ENCODE data around the gene MICAL1.
"Not testable (repeated sequence)": the region's sequence is repeated elsewhere in the genome, so short reads cannot be mapped to it uniquely, and the experiment has no call there.

Gene MICAL1

DNA sequence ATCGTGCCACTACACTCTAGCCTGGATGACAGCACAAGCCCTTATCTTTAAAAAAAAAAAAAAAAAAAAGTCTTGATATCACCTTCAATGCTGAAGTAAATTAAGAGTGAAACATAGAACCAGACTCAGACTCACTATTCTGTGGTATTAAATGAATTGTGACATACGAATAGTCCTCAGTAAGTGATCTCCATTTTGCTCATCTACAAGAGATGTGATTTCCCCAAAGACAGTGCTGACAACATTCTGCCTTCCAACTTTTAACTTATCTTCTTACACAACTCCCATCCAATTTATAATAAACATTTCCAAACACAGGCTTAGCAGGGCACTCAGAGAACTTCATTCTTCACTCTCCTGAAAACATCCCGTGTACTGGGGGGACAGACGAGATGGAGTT lies 19.4 kb upstream of the MICAL1 start:
- no peak for DNase-seq

DNA sequence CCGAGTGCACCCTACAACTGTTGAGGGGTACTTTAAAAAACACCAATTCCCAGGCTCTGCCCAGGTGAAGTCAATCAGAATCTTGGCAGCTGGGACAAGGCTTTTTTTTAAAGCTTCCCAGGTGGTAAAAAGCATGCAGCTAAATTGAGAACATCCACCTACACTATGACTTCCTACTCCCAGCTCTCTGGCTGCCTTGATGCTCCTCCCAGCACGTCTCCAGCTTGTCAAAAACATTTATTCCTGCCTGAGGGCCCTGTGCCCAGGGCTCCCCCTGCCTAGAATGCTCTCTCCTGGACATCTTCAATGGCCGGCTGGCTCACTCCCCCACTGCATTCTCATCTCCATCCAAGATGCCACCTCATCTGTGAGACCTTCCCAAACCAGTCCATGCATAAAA lies 17.5 kb upstream of the MICAL1 start:
- DNase-seq, result no peak

DNA sequence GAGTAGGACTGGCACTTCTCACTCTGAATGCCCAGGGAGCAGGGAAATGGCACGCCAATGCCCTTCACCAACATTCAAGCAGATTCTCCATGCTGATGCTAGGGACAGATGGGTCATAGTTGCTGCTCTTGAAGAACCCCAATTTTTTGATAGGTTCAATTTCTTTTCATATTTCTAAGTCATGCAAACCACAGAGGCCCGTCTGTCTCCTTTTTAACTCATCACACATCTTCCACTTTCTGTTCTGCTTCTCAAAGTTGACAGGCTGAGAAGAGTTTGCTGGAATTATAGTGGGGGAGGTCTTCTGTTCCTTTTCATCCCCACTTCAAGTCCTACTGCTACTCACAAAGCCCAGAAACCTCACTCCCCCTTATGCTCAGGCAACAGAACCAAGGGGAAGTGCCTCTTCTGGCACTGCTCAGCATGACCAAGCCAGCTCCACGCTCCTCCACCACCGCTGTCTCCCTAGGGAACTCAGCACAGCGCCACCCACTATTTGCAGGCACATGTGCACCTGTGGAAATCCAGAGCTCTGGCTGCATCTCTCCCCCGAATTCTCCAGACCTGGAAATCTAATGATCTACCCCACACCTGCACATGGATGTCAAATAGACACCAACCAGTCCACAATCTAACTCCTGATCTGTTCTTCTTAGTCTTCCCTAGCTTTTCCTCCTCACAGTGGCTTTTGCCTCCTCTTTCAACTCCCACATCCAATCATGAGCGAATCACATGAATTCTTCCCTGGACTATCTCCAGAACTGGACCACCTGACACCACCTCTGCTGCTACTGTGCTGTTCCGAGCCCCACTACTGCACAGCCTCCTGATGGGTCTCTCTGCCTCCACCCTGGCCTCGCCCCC lies 16.8 kb upstream of the MICAL1 start:
- no peak for DNase-seq

DNA sequence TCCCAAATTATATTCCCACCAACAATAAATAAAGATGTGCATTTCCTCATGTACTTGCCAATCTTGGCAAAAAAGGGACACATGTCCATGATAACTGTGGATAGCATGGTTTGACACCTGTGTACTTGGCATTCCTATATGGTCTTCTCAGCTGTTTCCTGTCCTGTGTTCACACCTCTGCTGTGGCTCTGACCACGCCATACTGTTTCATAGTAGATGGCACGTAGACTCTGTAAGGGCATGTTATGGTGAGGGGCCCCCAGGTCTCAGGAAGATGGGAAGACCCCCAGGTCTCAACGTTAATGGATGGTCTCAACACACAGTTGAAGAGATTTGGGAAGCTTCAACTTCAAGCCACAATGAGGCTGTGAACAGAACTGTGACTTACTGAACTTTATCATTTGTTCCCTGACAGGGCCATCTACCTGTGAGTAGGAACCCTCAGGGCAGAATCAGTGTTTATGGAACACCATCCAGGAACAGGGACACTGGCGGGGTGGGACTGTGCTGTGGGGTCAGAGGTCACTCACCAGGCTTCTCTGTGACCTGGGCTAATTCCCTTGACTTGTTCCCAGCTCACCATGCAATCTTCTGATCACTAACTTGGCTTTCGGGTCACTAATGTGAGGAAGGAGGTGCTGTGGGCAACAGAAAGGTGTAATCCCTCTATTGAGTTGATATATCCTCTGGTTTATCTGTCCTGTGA lies 15.7 kb upstream of the MICAL1 start:
- DNase-seq, result no peak

DNA sequence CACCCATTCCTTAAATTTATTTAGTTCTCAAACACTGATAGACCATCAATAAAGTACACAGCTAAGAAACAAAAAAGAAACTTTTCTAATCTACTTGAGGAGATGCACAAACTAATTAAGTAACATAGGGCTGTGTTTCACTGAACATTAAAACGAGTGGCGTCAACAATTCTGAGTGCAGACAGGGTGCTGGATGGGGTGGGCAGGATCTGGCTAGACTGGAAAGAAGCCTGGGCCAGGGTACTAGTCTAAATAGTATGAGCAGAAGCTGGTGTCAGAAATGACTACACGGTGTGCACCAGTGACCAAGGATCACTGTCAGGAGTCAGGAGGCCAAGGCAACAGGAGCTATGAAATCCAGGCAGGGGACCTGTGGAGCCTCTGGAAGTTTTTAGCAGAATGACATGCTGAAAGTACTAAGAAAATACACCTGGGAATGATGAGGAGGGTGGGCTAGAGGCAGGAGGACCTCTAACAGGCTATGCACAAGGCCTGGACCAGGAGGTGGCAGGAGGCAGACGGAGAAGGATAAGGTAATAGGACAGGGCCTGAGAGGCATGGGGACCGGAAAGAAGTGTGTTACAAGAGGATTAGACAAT lies 14.1 kb upstream of the MICAL1 start:
- DNase-seq, result no peak

DNA sequence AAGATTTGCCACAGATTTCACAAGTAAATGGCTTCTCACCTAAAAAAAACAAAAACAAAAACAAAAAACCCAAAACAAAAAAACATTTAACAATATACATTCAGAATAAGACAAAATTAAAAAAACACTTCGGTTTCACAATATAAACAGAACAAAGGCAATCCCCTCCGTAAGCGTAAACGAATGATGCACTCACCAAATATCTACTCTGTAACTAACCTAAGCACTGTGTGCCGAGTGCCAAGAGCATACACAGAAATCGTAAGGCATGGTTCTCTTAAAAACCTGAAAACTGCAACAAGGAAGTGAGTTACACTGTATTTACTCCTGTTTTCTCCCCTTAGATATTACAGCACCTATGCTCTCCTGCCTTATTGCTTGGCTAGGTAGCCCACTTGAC lies 12.1 kb upstream of the MICAL1 start:
- DNase-seq, result no peak

DNA sequence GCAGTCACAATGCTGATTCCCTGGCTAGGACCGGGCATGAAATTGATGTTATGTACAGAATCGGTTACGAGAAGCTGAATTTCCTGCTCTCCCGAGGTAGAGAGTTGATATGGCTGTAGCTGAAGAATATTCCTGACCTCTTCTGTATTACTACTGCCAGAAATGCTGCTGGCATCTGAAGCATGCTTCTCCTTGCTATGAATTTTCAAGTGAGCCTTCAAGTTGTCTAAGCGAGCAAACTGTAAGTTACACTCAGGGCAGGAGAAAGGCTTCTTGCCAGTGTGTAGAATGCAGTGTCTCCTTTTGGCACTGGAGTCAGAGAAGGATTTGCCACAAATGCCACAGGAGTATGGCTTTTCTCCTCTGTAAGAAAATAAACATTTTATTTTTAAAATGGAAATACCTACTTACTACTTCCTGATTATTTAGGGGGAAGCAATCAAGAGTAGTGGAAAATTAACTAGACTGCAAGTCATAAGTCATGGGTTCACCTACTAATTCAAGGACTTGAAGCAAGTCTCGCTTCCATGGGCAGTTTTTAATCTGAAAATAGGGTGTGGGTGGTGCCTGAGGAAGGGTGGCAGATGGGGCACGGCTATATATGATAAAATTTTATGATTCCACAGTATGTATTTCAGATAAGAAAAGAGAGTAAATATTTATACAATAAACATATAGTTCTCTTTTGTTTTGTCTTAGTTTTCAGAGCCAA lies 10.8 kb upstream of the MICAL1 start:
- DNase-seq, result no peak

DNA sequence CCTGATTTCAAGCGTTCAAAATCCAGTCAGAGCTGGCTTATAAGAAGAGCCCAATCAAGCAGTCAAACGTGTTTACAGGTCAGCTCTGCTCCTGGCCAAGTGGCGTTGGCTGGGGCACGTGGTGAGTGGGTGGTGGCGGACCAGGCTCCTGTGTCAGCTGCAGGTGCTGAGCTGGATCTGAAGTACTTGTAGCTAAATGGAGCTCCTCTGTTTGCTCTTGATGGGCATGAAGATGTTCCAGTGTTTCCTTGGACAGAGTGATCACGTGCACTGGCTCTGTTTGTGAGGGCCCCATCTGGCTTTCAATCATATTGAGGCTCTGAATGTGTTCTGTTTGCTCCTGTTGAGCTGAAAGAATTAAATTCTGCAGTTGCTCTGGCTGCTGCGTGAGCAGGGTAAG lies 10.2 kb upstream of the MICAL1 start:
- no peak for DNase-seq

DNA sequence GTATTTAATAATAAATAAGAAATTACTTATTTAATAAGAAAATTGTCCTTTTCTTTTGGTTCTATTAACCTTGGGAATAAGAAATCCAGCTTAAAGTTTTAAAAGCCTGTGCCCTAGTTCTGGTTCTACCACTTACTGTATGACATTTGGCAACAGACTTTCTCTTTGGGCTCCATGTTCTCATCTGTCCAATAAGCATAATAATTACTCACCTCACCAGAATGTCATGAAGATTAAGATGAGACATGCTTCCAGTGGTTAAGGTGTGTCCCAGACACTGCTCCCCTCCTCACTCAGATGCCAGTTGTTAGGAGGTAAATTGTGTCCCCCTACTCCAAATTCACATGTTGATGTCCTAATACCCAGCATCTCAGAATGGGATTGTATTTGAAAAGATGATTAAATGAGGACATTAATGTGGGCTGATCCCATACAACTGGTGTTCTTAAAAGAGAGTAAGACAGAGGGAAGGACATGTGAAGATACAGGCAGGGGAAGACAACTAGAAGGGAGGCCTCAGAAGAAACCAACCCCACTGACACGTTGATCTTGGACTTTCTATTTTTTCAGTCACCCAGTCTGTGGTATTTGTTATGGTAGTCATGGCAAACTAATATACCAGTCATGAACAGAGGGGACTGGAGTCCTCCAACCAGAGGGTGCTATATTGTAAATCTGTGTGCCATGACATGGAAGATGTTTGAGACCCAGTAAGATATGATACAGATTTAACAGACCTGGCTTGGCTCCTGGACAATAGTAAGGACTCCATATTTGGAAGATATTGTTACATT lies 6.4 kb upstream of the MICAL1 start:
- DNase-seq, result no peak

DNA sequence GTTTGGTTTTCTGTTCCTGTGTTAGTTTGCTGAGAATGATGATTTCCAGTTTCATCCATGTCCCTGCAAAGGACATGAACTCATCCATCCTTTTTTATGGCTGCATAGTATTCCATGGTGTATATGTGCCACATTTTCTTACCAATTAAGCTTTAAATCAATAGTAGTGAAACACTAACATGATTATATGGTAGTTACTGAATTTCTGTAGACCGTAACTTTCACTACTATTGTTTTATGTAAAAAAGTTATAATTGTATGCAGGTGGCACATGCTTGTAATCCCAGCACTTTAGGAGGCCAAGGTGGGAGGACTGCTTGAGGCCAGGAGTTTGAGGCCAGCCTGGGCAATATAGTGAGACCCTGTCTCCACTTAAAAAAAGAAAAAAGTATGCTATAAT lies 5.6 kb upstream of the MICAL1 start:
- not testable (repeated sequence) for DNase-seq

DNA sequence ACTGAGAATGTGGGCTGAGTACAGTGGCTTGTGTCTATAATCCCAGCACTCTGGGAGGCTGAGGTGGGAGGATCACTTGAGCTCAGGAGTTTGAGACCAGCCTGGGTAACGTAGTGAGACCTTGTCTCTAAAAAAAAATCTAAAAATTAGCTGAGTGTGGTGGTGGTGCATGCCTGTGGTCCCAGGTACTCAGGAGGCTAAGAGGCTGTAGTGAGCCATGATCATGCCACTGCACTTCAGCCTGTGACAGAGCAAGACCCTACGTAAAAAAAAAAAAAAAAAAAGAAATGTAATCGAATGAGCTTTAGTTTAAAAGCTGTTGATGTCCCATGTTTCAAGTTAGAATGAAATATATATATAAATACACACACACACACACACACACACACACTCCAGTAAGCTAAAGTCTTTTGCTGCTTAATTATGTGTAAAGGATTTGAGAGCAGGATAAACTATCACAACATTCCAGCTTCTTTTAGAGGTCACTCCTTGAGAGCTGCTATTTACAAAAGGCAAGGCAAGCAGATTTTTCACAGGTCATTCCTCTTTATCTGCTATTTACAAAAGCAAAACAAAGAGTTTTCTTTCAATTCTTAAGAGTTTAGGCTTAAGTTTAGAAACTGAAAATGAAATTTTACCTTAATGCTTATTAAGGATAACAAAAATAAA lies 4.7 kb upstream of the MICAL1 start:
- no peak for DNase-seq

DNA sequence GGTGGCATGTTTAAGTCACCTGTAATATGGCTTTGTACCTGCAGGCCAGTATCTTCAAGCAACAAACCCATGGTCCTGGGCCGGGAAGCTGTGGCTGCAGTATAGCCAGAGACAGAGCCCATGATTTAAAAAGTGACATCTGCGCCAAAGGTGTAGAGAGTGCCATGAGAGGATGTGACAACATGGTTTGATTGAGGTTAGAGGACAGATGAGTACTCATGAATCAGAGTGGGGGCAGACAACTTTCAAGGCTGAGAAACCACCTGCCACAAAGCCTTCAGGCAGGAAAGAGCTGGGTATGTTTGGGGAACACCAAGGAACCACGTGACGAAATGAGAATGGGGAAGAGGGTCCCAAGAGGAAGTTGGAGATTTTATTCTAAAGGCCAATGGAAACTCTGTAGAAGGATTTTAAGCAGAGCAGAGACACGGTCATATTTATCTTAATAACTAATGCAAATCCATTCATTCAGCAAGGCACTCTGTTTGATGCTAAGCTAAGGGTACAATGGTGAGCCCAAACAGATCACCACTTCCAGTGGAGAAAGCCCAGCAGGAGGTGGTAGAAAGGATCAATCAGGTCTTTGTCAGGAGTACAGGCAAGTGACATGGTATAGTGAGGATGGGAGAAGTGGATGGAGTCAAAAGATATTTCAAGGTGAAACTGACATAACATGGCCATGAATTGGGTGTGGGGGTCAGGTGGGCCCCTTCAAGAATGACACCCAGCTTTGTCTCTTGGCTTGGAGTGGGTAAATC lies 3.4 kb upstream of the MICAL1 start:
- DNase-seq, result peak; percentile 49

DNA sequence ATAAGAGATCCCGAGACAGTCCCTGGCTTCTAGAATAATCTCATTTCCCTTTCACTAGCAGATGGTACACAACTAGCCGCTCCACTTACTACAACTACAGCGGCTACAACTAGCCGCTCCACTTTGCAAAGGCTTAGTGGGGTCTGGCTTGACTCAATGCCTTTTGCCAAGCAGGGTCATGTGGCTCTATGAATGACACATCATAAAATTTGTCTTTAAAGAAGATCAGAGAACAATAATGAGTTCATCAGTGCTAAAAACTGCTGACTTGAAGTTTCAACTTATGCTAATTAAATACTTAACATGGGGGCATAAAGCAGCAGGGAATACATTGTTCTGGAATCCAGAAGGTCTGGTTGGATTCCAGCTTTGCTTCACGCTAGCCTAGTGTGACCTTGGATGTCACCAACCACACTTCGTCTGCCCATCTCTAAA lies 2.0 kb upstream of the MICAL1 start:
- DNase-seq, result no peak

DNA sequence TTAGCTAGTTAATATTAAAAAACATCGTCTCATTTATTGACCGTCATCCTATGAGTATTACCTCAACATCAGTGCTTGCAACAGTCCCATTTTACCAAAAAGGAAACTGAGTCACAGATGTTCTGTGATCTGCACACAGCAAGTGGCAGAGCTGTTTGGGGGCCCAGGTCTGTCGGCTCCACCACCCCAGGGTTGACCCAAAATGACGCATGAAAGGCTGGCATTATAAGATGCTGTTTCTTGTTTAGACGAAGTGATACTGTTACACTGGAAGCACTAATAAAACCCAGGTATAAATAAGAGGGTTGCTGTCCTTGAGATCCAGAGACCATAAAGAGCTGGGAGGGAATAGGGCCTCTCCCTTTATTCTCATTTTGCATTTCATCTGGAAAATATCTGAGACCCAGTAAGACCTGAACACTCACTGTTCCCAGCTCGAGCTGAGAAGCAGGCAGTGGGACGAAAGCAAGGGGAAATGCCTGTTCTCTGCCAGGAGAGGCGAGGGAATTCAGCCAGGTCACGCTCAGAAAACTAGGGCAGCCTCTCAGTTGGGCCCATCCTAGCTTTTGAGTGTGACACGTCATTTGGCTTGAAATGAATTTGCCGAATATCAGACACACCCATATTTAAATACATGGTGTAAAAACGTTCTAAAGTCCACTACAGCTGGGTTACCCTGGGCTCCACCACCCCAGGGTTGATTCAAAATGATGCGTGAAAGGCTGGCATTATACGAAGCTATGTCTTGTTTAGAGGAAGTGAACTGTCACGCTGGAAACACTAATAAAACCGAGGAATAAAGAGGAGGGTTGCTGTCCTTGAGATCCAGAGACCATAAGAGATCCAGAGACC lies 1.4 kb upstream of the MICAL1 start:
- DNase-seq, result no peak

DNA sequence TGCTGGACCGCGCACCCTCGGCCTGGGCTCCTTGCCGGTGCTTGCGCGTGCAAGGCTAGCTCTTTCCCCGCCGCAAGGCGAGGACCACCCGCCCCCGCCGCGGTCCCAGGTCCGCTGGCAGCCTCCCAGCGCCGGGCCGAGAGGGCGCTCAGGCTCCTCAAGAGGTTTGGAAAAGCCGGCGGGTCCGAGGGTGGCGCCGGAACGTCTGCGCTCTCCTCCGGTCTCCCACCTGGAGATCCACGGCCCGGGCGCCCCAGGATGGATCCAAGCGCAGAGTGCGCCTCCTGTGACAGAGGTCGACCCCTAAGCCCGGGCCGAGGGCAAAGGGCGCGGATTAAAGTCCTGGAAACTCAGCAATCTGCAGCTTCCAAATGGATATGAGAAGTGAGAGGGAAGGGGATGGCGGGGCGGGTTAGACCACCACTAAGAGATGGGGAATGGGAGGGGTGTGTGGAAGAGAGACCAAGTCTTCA lies 575 bp upstream of the MICAL1 start:
- no peak for DNase-seq

DNA sequence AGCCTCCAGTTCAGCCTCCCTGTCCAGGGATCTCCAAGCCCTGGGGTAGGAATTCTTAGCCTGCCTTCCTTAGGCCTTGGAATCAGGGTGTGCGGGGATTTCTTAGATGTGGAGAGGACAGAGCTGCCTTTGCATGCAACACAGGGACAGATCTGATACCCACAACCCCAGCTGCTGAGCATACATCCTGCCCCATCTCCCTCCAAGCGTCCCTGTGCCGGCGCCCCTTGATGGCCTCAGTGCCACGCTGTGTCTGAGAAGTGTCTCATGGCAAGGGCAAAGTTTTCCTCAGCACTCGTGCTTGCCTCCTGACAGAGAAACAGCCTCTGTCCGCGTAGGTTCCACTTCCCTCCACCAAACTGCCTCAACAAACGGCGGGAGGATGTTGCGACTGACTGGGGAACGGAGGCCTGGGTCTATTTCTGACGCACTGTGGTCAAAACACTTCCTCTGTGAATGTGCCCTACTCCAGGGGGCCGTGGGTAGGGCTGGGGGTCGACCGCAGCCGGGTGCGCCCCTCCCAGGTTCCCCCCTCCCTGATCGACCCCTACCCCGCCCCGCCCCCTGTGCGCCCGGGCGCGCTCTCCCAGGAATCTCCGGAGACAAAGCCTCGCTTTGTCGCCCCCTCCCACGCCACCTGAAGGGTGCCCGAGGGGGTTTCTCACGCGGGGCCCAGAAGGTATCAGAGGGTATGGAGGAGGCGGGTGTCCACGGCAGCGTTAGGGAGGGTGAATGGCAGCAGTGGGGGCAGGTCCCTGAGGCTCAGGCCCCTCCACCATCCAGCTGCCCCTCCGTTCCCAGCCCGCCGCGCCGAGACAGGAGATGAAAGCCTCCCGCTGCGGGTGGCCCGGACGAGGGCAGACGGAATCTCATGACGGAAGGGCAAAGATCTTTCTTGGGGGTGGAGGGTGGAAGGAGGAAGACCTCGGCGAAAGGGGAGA lies 806 bp downstream of the MICAL1 start:
- peak; percentile 71 for DNase-seq

DNA sequence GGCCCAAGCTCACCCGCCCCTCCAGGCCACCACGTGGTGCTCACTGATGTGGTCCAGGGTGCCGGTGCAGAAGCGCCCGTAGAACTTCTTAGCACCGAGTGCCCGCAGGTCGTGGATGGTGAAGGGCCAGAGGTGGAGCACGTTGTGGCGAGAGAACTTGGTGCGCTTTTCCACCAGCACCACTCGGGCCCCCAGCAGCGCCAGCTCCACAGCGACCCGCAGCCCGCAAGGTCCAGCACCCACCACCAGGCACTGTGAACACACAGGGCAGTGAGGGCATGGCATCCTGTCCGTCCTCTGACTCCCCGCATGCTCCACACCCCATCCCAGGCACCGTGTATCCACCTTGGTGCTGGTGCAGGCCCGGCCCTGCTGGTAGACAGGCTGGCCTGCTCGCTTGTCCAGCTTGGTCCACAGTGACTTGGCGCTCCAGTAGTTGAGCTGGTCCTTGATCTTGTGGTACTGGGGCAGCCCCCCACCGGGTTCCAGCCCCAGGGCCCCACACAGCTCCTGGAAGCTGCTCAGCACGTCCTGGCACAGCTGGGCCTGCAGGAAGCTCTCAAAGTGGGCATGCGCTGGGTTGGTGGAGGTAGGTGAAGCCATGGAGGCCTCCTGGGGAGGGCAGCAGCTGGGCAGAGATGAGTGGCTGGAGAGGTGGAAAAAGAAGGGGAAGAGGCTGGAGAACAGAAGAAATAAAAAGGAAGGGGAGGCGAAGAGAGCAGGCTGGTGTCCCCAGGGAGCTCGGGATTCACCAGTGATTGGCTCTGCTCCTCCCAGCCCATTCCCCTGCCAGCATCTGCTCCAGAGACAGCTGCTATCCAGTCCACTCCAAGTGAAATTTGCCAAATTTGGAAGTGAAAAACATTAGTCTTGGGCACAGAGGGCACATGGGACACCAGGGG lies 1.7 kb downstream of the MICAL1 start:
- DNase-seq, result no peak

DNA sequence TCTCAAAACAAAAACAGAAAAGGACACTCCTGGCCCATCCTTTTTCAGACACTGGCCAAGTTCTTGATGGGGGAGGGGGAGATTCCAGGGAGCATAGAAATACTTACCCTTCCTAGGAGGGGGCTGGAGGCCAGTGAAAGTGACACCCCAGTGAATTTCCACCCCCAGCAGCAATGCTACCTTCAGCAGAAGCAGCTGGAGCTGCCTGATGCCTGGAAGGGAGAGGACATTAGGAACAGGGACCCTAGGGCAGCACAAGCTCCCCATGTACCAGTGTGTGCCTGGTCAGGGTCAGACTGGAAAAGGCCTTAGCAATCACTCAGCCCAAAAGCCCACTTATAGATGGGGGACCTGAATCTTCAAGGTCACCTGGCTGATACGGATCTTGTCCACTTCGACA lies 2.4 kb downstream of the MICAL1 start:
- DNase-seq, result no peak

All from activated gamma-delta T cell treated with Interleukin-2 at 50 U/mL for 16 hours (primary cell).